Measurements from ENCODE around the gene PSTPIP1.

GRCh38 chr15:77075528-77075927 lies 80.6 kb downstream of the PSTPIP1 start:
- TF ChIP-seq SRF (CRISPR knock-in tag; IDR thresholded peaks at IDR 0.05) (no peak), CTCF (IDR thresholded peaks at IDR 0.05 in 2 of 3, conservative IDR thresholded peaks at IDR 0.05 in 1 of 3; ENCODE audit: insufficient read depth in 2 of 3, low read depth in 1 of 3, low read length in 3 of 3) (no peak), ZNF3 (CRISPR knock-in tag; IDR thresholded peaks at IDR 0.05) (no peak), CTBP1 (IDR thresholded peaks at IDR 0.05; ENCODE audit: borderline replicate concordance) (no peak), ELK1 (CRISPR knock-in tag; IDR thresholded peaks at IDR 0.05) (no peak), SMC3 (conservative IDR thresholded peaks at IDR 0.05; ENCODE audit: insufficient read depth, low read depth, low read length) (no peak), ATF2 (CRISPR knock-in tag; IDR thresholded peaks at IDR 0.05) (no peak)

Data from K562 (cell line).